Sigmoid colon (tissue), 4 donors: ENCODE measurements around the gene ZNF350.

Experiments used
- CTCF ChIP-seq, 4 experiments: fragments of 450-650 bp in 3 of 4; fragments of 200-600 bp in 1 of 4; IDR thresholded peaks; one replicate each; pipeline ENCODE4 v1.5.1; 2016 to 2019; ENCODE audit warnings: antibody characterized with exemption in 4 of 4, mild to moderate bottlenecking in 3 of 4, moderate library complexity in 2 of 4
- EP300 ChIP-seq, 4 donors: sonication (generic); formaldehyde crosslinking; IDR thresholded peaks; one replicate each; pipeline ENCODE4 v1.6.1; 2017; ENCODE audit warnings: antibody characterized with exemption in 4 of 4
- POLR2A ChIP-seq, 2 donors: fragments of 450-650 bp; IDR thresholded peaks; one replicate each; pipeline ENCODE4 v1.6.1; 2016; ENCODE audit warnings: antibody characterized with exemption in 2 of 2, mild to moderate bottlenecking in 2 of 2, moderate library complexity in 2 of 2
- POLR2AphosphoS5 ChIP-seq, 4 donors: sonication (generic); formaldehyde crosslinking; IDR thresholded peaks; one replicate each; pipeline ENCODE4 v1.6.1; 2017; ENCODE audit warnings: antibody characterized with exemption in 4 of 4

GRCh38 chr19:51977346-51977745, 9.3 kb downstream of the ZNF350 start:
- TF ChIP-seq CTCF (IDR thresholded peaks at IDR 0.05) (no peak), EP300 (IDR thresholded peaks at IDR 0.05) (no peak), POLR2A (IDR thresholded peaks at IDR 0.05) (no peak), POLR2AphosphoS5 (IDR thresholded peaks at IDR 0.05) (no peak)
